AG04449 (cell line): ENCODE data around the gene CCDC134.

Experiments used
- CTCF ChIA-PET: fragments of 350-600 bp; formaldehyde crosslinking; extraction: SDS; loops from one replicate; lab custom pipeline; 2021; ENCODE audit warnings: antibody characterized with exemption; lab: Yijun Ruan, JAX
- POLR2A ChIA-PET: fragments of 400-600, 350-600 bp; formaldehyde crosslinking; extraction: SDS; loops from one replicate; lab custom pipeline; 2020; ENCODE audit warnings: antibody characterized with exemption, inconsistent platforms; lab: Yijun Ruan, JAX
- DNase-seq: peaks from one replicate; pipeline ENCODE4 v3.0.0-alpha.2; 2010; ENCODE audit warnings: low read depth, low spot score
- H3K4me3 ChIP-seq: 2 replicates; pipeline ENCODE4 v1.5.1; 2011; ENCODE audit warnings: low read depth, mild to moderate bottlenecking, control low read depth, low read length
- CTCF ChIP-seq: IDR thresholded peaks from one replicate; pipeline ENCODE4 v1.5.1; 2011; ENCODE audit warnings: mild to moderate bottlenecking, moderate library complexity, low read length, control low read depth, inconsistent platforms; ENCODE audit not compliant: insufficient read depth; ENCODE audit errors: missing control alignments

CCDC134 gene

GRCh38 chr22:41873391-41873790, 72.9 kb downstream of the CCDC134 start:
- DNase-seq: no peak
- TF ChIP-seq CTCF: no peak
- no peak overlapping the region for H3K4me3 ChIP-seq
- ChIA-PET CTCF (interaction anchor here (2.0 kb wide), 1 partner anchor 176 kb away, joined by 8 read pairs; no protein-coding TSS in a partner anchor), POLR2A (no interaction called here)

GRCh38 chr22:41874090-41874489, 73.6 kb downstream of the CCDC134 start:
- no peak for TF ChIP-seq CTCF
- H3K4me3 ChIP-seq: no peak overlapping the region
- ChIA-PET CTCF (interaction anchor here (0.9 to 1.9 kb wide), 3 partner anchors 11 to 177 kb away, joined by 3 to 4 read pairs (median 4); no protein-coding TSS in a partner anchor), POLR2A (no interaction called here)
- no peak for DNase-seq

GRCh38 chr22:41875531-41876270, 75.2 kb downstream of the CCDC134 start:
- no peak for TF ChIP-seq CTCF
- CTCF ChIA-PET: interaction anchor here (0.6 to 1.9 kb wide), 8 partner anchors 10 to 179 kb away, joined by 3 to 7 read pairs (median 4); no protein-coding TSS in a partner anchor
- H3K4me3 ChIP-seq: no peak overlapping the region
- DNase-seq: no peak
- POLR2A ChIA-PET: no interaction called here
